Keratinocyte (primary cell): ENCODE measurements around the gene CD93.

ENCODE experiments used
- CTCF ChIP-seq, 3 experiments: IDR thresholded peaks in 1 of 3; conservative IDR thresholded peaks in 1 of 3; optimal IDR thresholded peaks in 1 of 3; 2 replicates in 2 of 3; 3 replicates in 1 of 3; pipeline versions ENCODE3 to v1.5.1; 2011; ENCODE audit warnings: low read length in 3 of 3, mild to moderate bottlenecking in 3 of 3, moderate library complexity in 2 of 3, control low read depth in 1 of 3, inconsistent platforms in 1 of 3; ENCODE audit not compliant: insufficient read depth in 2 of 3; ENCODE audit errors: extremely low read depth in 1 of 3
- EZH2 ChIP-seq: IDR thresholded peaks from one replicate; pipeline ENCODE4 v1.6.1; 2012; ENCODE audit warnings: inconsistent platforms, mild to moderate bottlenecking, low read length, moderate library complexity

GRCh38 chr20:23122796-23123655 lies 36.9 kb upstream of the CD93 start:
- TF ChIP-seq CTCF (optimal IDR thresholded peaks at IDR 0.05 in 1 of 3, IDR thresholded peaks at IDR 0.05 in 1 of 3, conservative IDR thresholded peaks at IDR 0.05 in 1 of 3; ENCODE audit: extremely low read depth in 1 of 3, insufficient read depth in 2 of 3, low read length in 3 of 3): no peak
- TF ChIP-seq EZH2: no peak
